Astrocyte (in vitro differentiated cells and primary cell): ENCODE measurements around the gene CTXND2. TPM values are rescaled to one million over a fixed set of nuclear protein-coding genes. Genes with fewer than 3 reads are reported as not detected.

Source experiments
- DNase-seq: peaks from one replicate; pipeline ENCODE4 v3.0.0-alpha.2; 2010; ENCODE audit warnings: low read depth
- FAIRE-seq: peaks from 2 replicates; lab custom pipeline; 2011; peaks lifted over from hg19 to GRCh38; lab: Jason Lieb, UNC
- H2AFZ ChIP-seq: 2 replicates; pipeline ENCODE4 v1.6.0; 2012; ENCODE audit warnings: low read depth, low read length, inconsistent platforms
- H3K27ac ChIP-seq: 2 replicates; pipeline ENCODE4 v1.5.1; 2011; ENCODE audit warnings: low read depth, low read length, inconsistent platforms
- H3K27me3 ChIP-seq: 2 replicates; pipeline ENCODE4 v1.6.0; 2011; ENCODE audit warnings: low read length, inconsistent platforms; ENCODE audit not compliant: insufficient read depth
- H3K36me3 ChIP-seq: 2 replicates; pipeline ENCODE4 v1.5.1; 2011; ENCODE audit warnings: low read length, inconsistent platforms; ENCODE audit not compliant: insufficient read depth
- H3K4me1 ChIP-seq: 2 replicates; pipeline ENCODE4 v1.5.1; 2011; ENCODE audit warnings: low read length, inconsistent platforms; ENCODE audit not compliant: insufficient read depth
- H3K4me2 ChIP-seq: 2 replicates; pipeline ENCODE4 v1.6.0; 2012; ENCODE audit warnings: low read length, inconsistent platforms
- H3K4me3 ChIP-seq: 2 replicates; pipeline ENCODE4 v1.5.1; 2011; ENCODE audit warnings: low read depth, mild to moderate bottlenecking, low read length, inconsistent platforms; ENCODE audit not compliant: insufficient read depth
- H3K79me2 ChIP-seq: 2 replicates; pipeline ENCODE4 v1.6.0; 2012; ENCODE audit warnings: mild to moderate bottlenecking, low read length, inconsistent platforms; ENCODE audit not compliant: insufficient read depth
- H3K9ac ChIP-seq: 2 replicates; pipeline ENCODE4 v1.6.0; 2012; ENCODE audit warnings: mild to moderate bottlenecking, low read length, inconsistent platforms
- H3K9me3 ChIP-seq: 2 replicates; pipeline ENCODE4 v1.5.1; 2012; ENCODE audit warnings: low read depth, mild to moderate bottlenecking, low read length, inconsistent platforms; ENCODE audit not compliant: insufficient read depth
- H4K20me1 ChIP-seq: 2 replicates; pipeline ENCODE4 v1.6.0; 2012; ENCODE audit warnings: low read length, inconsistent platforms; ENCODE audit not compliant: insufficient read depth
- H3K27ac Mint-ChIP-seq: one replicate; pipeline ENCODE4 v1.8.0; 2021; ENCODE audit warnings: mild to moderate bottlenecking, mixed read lengths; ENCODE audit not compliant: unreplicated experiment
- H3K27me3 Mint-ChIP-seq: one replicate; pipeline ENCODE4 v1.8.0; 2021; ENCODE audit warnings: low read depth, mixed read lengths; ENCODE audit not compliant: unreplicated experiment
- H3K36me3 Mint-ChIP-seq: one replicate; pipeline ENCODE4 v1.8.0; 2021; ENCODE audit warnings: low read depth, mixed read lengths; ENCODE audit not compliant: unreplicated experiment
- H3K4me1 Mint-ChIP-seq: one replicate; pipeline ENCODE4 v1.8.0; 2021; ENCODE audit warnings: low read depth, mixed read lengths; ENCODE audit not compliant: unreplicated experiment
- H3K4me3 Mint-ChIP-seq: one replicate; pipeline ENCODE4 v1.8.0; 2021; ENCODE audit warnings: mild to moderate bottlenecking, moderate library complexity, mixed read lengths; ENCODE audit not compliant: unreplicated experiment
- H3K9me3 Mint-ChIP-seq: one replicate; pipeline ENCODE4 v1.8.0; 2021; ENCODE audit warnings: mild to moderate bottlenecking, mixed read lengths; ENCODE audit not compliant: unreplicated experiment
- CTCF ChIP-seq: IDR thresholded peaks from 2 replicates; pipeline ENCODE4 v1.5.1; 2011; ENCODE audit warnings: low read depth, mild to moderate bottlenecking, inconsistent platforms, low read length, moderate library complexity; ENCODE audit not compliant: insufficient read depth
- EZH2 ChIP-seq: IDR thresholded peaks from 2 replicates; pipeline ENCODE4 v1.6.1; 2012; ENCODE audit warnings: mild to moderate bottlenecking, low read length, inconsistent platforms; ENCODE audit not compliant: insufficient read depth
- total RNA-seq: library from RNA; stranded (reverse); gene quantifications from 2 replicates; pipeline ENCODE4 v1.2.1, GENCODE V29; 2021

Gene CTXND2
- total RNA-seq, 1 donor from 2014 or later, result not detected

- Histone ChIP-seq H4K20me1 (peaks cover 47% of the 10 kb centered on the region), H2AFZ (no peak overlapping the region), H3K27ac (no peak overlapping the region), H3K4me3 (no peak overlapping the region), H3K36me3 (peaks cover 4% of the 10 kb centered on the region), H3K4me2 (no peak overlapping the region), H3K27me3 (no peaks in the 10 kb centered on the region), H3K9ac (no peak overlapping the region), H3K4me1 (peaks cover 9% of the 10 kb centered on the region), H3K9me3 (no peaks in the 10 kb centered on the region), H3K79me2 (peaks cover 76% of the 10 kb centered on the region)
- H3K4me1 Mint-ChIP-seq, result peaks cover 14% of the 10 kb centered on the region
- peaks cover 7% of the 10 kb centered on the region for H3K36me3 Mint-ChIP-seq
- no peaks in the 10 kb centered on the region for H3K9me3 Mint-ChIP-seq
- no peak overlapping the region for H3K4me3 Mint-ChIP-seq
- no peak for DNase-seq
- TF ChIP-seq CTCF, result no peak
- TF ChIP-seq EZH2, result no peak
- no peak for FAIRE-seq
- H3K27me3 Mint-ChIP-seq, result no peaks in the 10 kb centered on the region
- no peak overlapping the region for H3K27ac Mint-ChIP-seq
Observed at GRCh38 chr1:150872572-150872971, 14.4 kb upstream of the CTXND2 start.

GRCh38 chr1:150873521-150873920, 13.4 kb upstream of the CTXND2 start:
- Histone ChIP-seq H3K79me2 (peaks cover 67% of the 10 kb centered on the region), H3K4me3 (no peak overlapping the region), H3K36me3 (peaks cover 4% of the 10 kb centered on the region), H4K20me1 (peaks cover 38% of the 10 kb centered on the region), H3K4me2 (no peak overlapping the region), H3K27ac (no peak overlapping the region), H3K27me3 (no peaks in the 10 kb centered on the region), H2AFZ (no peak overlapping the region), H3K9me3 (no peaks in the 10 kb centered on the region), H3K4me1 (peaks cover 9% of the 10 kb centered on the region), H3K9ac (no peak overlapping the region)
- H3K9me3 Mint-ChIP-seq, result no peaks in the 10 kb centered on the region
- no peak overlapping the region for H3K4me3 Mint-ChIP-seq
- peaks cover 5% of the 10 kb centered on the region for H3K36me3 Mint-ChIP-seq
- DNase-seq (no peak), FAIRE-seq (no peak)
- TF ChIP-seq EZH2 (no peak), CTCF (no peak)
- no peak overlapping the region for H3K27ac Mint-ChIP-seq
- H3K4me1 Mint-ChIP-seq, result peaks cover 14% of the 10 kb centered on the region
- H3K27me3 Mint-ChIP-seq, result no peaks in the 10 kb centered on the region

- Histone ChIP-seq H3K9me3 (no peaks in the 10 kb centered on the region), H3K27me3 (no peaks in the 10 kb centered on the region), H3K36me3 (peaks cover 4% of the 10 kb centered on the region), H3K9ac (peak overlapping the region; percentile 89), H3K79me2 (peaks cover 58% of the 10 kb centered on the region), H3K4me2 (peak overlapping the region; percentile 90), H3K4me3 (peak overlapping the region; percentile 90), H4K20me1 (peaks cover 36% of the 10 kb centered on the region), H3K27ac (no peak overlapping the region), H2AFZ (no peak overlapping the region), H3K4me1 (peaks cover 9% of the 10 kb centered on the region)
- no peak overlapping the region for H3K27ac Mint-ChIP-seq
- TF ChIP-seq CTCF, result no peak
- no peak for TF ChIP-seq EZH2
- no peak for FAIRE-seq
- H3K9me3 Mint-ChIP-seq, result no peaks in the 10 kb centered on the region
- H3K4me1 Mint-ChIP-seq, result peaks cover 14% of the 10 kb centered on the region
- no peaks in the 10 kb centered on the region for H3K27me3 Mint-ChIP-seq
- DNase-seq, result no peak
- peak overlapping the region; percentile 89 for H3K4me3 Mint-ChIP-seq
- peaks cover 5% of the 10 kb centered on the region for H3K36me3 Mint-ChIP-seq
Observed at GRCh38 chr1:150874455-150875196, 12.3 kb upstream of the CTXND2 start.
